GM18499 (cell line): ENCODE data around the gene SELPLG.
"Not testable (repeated sequence)": the region's sequence is repeated elsewhere in the genome, so short reads cannot be mapped to it uniquely, and the experiment has no call there.

Experiments
- ATAC-seq: cut with Tn5 transposase; IDR thresholded peaks from one replicate; pipeline ENCODE4 v1.9.1; 2021; ENCODE audit warnings: moderate number of reproducible peaks; ENCODE audit not compliant: insufficient read depth, unreplicated experiment

SELPLG gene

DNA sequence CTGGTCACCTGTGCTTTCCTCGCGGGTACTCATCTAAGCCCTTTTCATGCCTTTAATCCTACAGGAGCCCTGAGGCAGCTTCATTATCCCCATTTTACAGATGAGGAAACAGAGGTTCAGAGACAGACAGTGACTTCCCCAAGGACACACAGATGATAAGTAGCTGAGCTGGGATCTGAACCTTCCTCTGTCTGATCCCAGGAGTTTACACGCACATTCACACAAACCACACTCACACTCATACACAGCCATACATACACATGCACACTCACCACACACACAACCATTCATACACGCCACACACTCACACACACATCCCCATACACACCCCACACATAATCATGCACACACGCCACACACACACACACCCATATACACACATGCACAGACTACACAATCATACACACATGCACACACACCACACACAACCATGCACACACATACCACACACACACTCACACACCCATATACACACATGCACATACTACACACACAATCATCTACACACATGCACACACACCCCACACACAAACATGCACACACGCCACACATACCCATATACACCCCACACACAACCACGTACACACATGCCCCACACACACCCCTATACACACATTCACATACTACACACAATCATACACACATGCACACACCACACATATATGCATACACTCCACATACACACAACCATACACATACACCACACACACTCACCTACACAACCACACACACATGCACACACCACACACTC, 38.6 kb downstream of the SELPLG start:
- no peak for ATAC-seq

- ATAC-seq = no peak
These were observed 39.3 kb downstream of the SELPLG start for GRCh38 chr12:108594323-108594903.

GRCh38 chr12:108592033-108592909, 41.4 kb downstream of the SELPLG start:
- ATAC-seq = no peak

GRCh38 chr12:108591267-108591980, 42.3 kb downstream of the SELPLG start:
- no peak for ATAC-seq

GRCh38 chr12:108590463-108590862, 43.2 kb downstream of the SELPLG start:
- not testable (repeated sequence) for ATAC-seq

DNA sequence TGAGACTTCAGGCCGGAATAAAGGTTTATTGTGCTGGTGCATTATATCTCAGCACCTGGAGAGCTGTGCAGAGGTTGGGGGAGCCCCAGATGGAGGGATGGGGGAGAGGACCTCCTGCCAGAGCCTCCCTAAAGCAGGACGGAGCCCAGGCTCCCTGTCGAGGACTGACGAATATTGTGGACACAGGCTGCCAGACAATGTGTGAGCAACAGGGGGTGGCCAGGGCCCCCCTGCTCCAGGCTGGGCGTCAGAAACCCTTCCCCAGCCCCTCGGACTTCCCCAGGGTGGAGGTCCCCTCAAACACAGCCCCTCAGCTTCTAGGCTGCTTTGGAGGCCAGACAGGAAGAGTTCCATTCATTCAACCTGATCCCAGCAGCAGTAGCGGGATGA, 43.9 kb downstream of the SELPLG start:
- ATAC-seq = no peak

- ATAC-seq = no peak
These were observed 44.5 kb downstream of the SELPLG start for GRCh38 chr12:108589028-108589839.

GRCh38 chr12:108587826-108588225, 45.9 kb downstream of the SELPLG start:
- ATAC-seq = no peak

- ATAC-seq = no peak
These were observed 47.4 kb downstream of the SELPLG start for GRCh38 chr12:108586306-108586705.

- no peak for ATAC-seq
These were observed 47.8 kb downstream of the SELPLG start for GRCh38 chr12:108585864-108586263.

DNA sequence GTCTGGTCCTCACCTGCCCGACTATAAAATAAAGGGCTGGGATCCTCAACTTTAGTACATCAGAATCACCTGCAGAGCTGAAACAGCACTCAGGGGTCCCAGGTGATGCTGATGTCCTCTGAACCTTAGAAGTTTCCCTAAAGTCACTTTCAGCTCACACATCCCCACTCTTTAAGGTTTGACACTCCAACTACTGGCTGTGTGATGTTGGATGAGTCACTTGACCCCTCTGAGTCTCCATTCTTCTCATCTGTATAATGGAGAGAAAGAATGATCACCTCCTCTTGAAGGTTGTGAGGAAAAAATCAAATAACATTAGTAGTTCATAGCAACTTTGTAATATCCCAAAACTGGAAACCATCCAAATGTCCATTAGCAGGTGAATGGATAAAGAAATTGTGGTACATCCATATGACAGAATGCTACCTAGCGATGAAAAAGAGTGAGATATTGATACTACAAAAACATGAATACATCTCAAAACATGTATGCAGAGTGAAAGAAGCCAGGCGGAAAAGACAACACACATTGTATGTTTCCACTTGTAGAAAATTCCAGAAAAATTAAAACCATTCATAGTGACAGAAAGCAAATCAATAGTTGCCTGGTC, 49.1 kb downstream of the SELPLG start:
- no peak for ATAC-seq

DNA sequence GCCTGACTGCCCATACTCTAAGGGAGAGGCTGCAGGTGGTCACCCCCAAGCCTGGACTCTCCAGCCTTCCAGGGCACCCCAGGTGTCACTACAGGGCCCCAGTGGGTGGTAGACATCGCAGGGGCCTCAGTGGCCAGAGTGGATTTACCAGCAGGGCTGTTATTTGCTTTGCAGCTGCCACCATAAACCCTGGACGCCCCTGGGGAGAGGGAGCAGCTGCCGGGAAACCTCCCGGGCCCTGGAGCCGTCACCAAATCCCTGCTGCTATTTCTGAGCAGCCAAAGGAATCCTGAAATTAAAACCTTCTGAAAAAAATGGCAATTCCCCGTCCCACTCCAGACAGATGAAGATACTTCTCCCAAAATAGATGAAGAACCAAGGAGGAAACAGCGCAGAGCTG, 49.7 kb downstream of the SELPLG start:
- ATAC-seq = no peak

DNA sequence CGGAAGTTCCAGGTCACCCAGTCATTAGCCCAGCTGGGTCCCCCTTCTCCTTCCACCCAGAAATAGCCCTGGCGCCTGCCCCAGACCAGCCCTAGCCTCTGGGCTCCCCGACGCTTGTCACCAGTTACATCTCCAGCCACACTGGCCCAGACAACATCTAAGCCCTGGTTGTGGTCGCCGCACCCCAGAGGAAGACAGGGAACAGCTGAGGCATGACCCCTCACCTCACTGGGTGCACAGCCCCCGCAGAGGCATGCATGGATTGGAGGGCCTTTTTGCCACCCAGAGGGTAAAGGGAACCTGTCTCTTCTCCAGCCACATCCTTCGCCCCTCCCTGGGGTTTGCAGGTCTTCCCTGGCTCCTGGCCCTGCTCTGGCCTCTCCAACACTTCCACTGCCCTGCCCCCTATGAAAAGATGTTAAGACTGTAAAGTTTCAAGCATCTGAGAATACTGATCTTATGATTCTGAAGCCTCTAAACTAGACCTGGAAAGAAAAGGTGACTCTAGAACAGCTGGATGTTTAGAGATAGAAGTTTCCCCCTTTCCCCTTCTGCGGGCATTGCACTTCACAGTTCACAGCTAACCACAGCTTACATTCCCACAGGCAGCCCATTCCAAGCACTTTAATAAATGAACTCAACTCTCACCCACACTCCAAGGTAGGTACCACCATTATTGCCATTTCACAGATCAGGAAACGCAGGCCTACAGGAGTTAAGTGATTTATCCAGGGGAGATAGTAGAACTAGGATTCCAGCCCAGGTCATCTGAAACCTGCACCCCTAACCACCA, 50.5 kb downstream of the SELPLG start:
- ATAC-seq = no peak

GRCh38 chr12:108582509-108582908, 51.2 kb downstream of the SELPLG start:
- no peak for ATAC-seq

DNA sequence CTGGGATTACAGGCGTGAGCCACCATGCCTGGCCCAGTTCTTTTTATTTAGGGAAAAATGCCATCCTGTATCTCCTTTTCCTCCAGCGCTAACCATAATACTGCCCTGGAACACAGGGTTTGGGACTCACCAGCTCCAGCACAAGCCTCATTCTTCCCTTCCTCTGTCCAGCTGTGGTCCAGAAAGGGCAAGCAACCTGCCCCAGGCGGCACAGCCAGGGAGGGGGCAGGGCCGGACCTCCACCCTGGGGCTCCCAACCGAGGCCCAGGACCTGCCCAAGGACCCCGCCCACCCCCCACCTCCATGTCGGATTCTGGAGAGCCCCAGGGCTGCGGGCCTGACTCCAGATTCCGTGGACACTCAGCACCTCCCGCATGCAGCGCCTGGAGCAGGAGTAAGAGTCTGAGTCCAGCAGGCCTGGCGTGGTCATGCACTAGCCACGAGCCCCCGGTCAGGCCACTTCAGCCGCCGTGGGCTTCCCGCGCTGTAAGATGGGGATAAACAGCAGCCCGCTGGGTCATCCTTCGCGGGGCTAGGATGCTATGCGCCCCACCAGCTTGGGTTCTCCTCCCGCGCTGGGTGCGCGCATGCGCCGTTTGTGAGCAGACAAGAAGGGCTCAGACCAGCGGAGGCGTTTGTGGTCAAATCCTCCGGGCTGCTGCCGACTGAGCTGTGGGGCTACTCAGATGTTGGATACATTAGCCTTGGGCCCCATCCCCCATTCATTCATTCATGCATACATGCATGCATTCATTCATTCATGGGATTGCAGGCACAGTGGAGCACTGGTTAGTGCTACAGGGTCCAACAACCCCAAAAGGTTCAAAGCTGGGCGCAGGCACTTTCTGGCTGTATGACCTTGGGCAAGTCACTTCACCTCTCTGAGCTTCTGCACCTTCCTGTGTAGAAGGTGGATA, 52.1 kb downstream of the SELPLG start:
- ATAC-seq = no peak

DNA sequence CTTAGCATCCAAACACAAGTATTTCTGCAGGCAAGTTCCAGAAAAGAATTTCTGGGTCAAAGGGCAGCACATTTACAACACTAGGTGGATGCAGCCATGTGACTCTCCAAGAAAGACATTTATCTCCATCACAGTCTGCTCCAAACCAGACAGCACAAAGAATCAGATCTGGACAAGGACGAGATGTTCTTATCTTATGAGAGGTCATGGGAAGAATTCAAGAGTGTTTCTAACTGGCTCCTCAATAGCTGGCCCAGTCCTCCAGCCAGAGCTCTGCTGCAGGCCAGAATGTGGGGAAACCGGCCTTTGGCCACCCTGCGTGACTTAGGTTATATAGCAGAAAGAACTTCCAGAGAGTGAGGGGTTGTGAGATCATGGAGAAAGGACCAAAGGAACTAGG, 53.2 kb downstream of the SELPLG start:
- no peak for ATAC-seq

DNA sequence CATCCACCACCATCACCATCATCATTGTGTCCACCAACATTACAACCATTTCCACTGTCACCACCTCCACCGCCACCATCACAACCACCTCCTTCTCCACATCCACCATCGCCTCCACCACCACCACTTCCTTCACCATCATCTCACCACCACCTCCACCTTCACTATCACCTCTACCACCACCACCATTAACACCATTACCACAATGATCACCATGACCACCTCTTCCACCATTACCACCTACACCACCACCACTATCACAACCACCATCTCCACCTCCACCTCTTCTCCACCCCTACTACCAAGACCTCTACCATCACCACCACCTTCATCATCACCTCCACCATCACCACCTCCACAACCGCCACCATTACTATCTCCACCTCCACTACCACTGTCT, 54.9 kb downstream of the SELPLG start:
- no peak for ATAC-seq

DNA sequence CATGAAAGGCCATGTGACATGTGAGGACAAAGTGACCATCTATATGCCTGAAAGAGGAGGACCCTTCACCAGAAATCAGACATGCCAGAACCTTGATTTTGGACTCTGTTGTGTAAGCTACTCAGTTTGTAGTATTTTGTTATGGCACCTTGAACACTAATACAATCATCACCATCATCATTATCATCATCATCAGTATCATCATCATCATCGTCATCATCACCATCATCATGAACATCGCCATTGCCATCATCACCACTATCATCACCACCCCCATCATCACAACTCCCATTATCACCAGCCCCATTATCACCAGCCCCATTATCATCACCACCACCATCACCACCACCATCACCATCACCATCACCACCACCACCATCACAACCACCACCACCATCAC, 55.4 kb downstream of the SELPLG start:
- ATAC-seq = no peak
